Mesenchymal stem cell (in vitro differentiated cells and primary cell): ENCODE data around the gene TMEM33.

ENCODE experiments used
- DNase-seq: peaks from one replicate; pipeline ENCODE4 v3.0.0-alpha.2; 2013
- H2AFZ ChIP-seq: one replicate; pipeline ENCODE4 v1.6.1; 2013; ENCODE audit warnings: low read depth, mild to moderate bottlenecking, control low read depth, inconsistent platforms, low read length, moderate library complexity
- H2AK5ac ChIP-seq: 2 replicates; pipeline ENCODE4 v1.6.1; 2013; ENCODE audit warnings: low read length, moderate library complexity, mild to moderate bottlenecking, inconsistent platforms; ENCODE audit not compliant: severe bottlenecking
- H2BK120ac ChIP-seq: one replicate; pipeline ENCODE4 v1.6.1; 2013; ENCODE audit warnings: low read depth, mild to moderate bottlenecking, inconsistent platforms, low read length, moderate library complexity
- H2BK12ac ChIP-seq, 2 experiments: one replicate each; pipeline ENCODE4 v1.6.1; 2013; ENCODE audit warnings: inconsistent platforms in 2 of 2, low read length in 2 of 2, mild to moderate bottlenecking in 2 of 2, moderate library complexity in 2 of 2, control low read depth in 1 of 2
- H2BK15ac ChIP-seq: one replicate; pipeline ENCODE4 v1.6.1; 2013; ENCODE audit warnings: mild to moderate bottlenecking, low read depth, inconsistent platforms; ENCODE audit not compliant: poor library complexity, severe bottlenecking
- H2BK5ac ChIP-seq: 2 replicates; pipeline ENCODE4 v1.6.1; 2013; ENCODE audit warnings: low read depth, mild to moderate bottlenecking, low read length, control low read depth, inconsistent platforms; ENCODE audit not compliant: poor library complexity, severe bottlenecking
- H3K14ac ChIP-seq, 2 experiments: one replicate each; pipeline ENCODE4 v1.6.1; 2013; ENCODE audit warnings: inconsistent platforms in 2 of 2, low read length in 2 of 2, control low read depth in 1 of 2, mild to moderate bottlenecking in 1 of 2, moderate library complexity in 1 of 2
- H3K18ac ChIP-seq, 2 experiments: one replicate each; pipeline ENCODE4 v1.6.1; 2013; ENCODE audit warnings: inconsistent platforms in 2 of 2, low read length in 2 of 2, control low read depth in 1 of 2, low read depth in 1 of 2, mild to moderate bottlenecking in 1 of 2
- H3K23ac ChIP-seq, 2 experiments: one replicate each; pipeline ENCODE4 v1.6.1; 2013; ENCODE audit warnings: inconsistent platforms in 2 of 2, low read length in 2 of 2, mild to moderate bottlenecking in 2 of 2, moderate library complexity in 2 of 2, control low read depth in 1 of 2
- H3K27ac ChIP-seq: 2 replicates; pipeline ENCODE4 v1.5.1; 2013; ENCODE audit warnings: mild to moderate bottlenecking, moderate library complexity, low read length, control low read depth, inconsistent platforms; ENCODE audit not compliant: poor library complexity, severe bottlenecking
- H3K27me3 ChIP-seq, 2 experiments: 2 replicates each; pipeline versions ENCODE4 v1.6.1 to v1.7.0; 2013; ENCODE audit warnings: low read length in 2 of 2, mild to moderate bottlenecking in 2 of 2, moderate library complexity in 2 of 2, control low read depth in 1 of 2, inconsistent platforms in 1 of 2; ENCODE audit not compliant: control insufficient read depth in 1 of 2, insufficient read depth in 1 of 2
- H3K36me3 ChIP-seq, 2 experiments: 2 replicates each; pipeline versions ENCODE4 v1.6.1 to v1.7.0; 2013; ENCODE audit warnings: low read length in 2 of 2, control low read depth in 1 of 2, inconsistent platforms in 1 of 2, low read depth in 1 of 2, mild to moderate bottlenecking in 1 of 2; ENCODE audit not compliant: insufficient read depth in 2 of 2, control insufficient read depth in 1 of 2
- H3K4ac ChIP-seq, 2 experiments: one replicate each; pipeline ENCODE4 v1.6.1; 2013; ENCODE audit warnings: inconsistent platforms in 2 of 2, low read length in 2 of 2, mild to moderate bottlenecking in 2 of 2, moderate library complexity in 2 of 2, control low read depth in 1 of 2, low read depth in 1 of 2
- H3K4me1 ChIP-seq: 2 replicates; pipeline ENCODE4 v1.6.1; 2013; ENCODE audit warnings: low read depth, low read length, control low read depth; ENCODE audit not compliant: control insufficient read depth, insufficient read depth
- H3K4me2 ChIP-seq: 2 replicates; pipeline ENCODE4 v1.6.1; 2013; ENCODE audit warnings: low read length, mild to moderate bottlenecking, inconsistent platforms; ENCODE audit not compliant: poor library complexity, severe bottlenecking
- H3K4me3 ChIP-seq, 2 experiments: 2 replicates each; pipeline versions ENCODE4 v1.5.1 to v1.7.0; 2013; ENCODE audit warnings: low read length in 2 of 2, mild to moderate bottlenecking in 2 of 2, control low read depth in 1 of 2, low read depth in 1 of 2; ENCODE audit not compliant: insufficient read depth in 1 of 2
- H3K79me1 ChIP-seq: replicated peaks from 2 replicates; pipeline ENCODE4 v1.6.1; 2013; ENCODE audit warnings: mild to moderate bottlenecking, control low read depth, low read length, inconsistent platforms; ENCODE audit not compliant: poor library complexity, severe bottlenecking
- H3K9ac ChIP-seq: 2 replicates; pipeline ENCODE4 v1.7.0; 2013; ENCODE audit warnings: mild to moderate bottlenecking, low read length, moderate library complexity
- H3K9me3 ChIP-seq: 2 replicates; pipeline ENCODE4 v1.7.0; 2013; ENCODE audit warnings: mild to moderate bottlenecking, low read length; ENCODE audit not compliant: control insufficient read depth
- H4K8ac ChIP-seq: one replicate; pipeline ENCODE4 v1.6.1; 2013; ENCODE audit warnings: inconsistent platforms, mild to moderate bottlenecking, low read length, moderate library complexity
- H4K91ac ChIP-seq: one replicate; pipeline ENCODE4 v1.6.1; 2013; ENCODE audit warnings: mild to moderate bottlenecking, low read length, inconsistent platforms
- WGBS: methylation state at CpG from one replicate; pipeline ENCODE4 v1.1.7; 2013; ENCODE audit warnings: mixed read lengths; 5-methylcytosine and 5-hydroxymethylcytosine counted together

TMEM33 gene

GRCh38 chr4:41887821-41888686, 47.2 kb upstream of the TMEM33 start:
- H3K4me1 ChIP-seq: no peaks in the 10 kb centered on the region
- no peak overlapping the region for H3K4ac ChIP-seq
- no peak overlapping the region for H3K27ac ChIP-seq
- H3K27me3 ChIP-seq: peaks cover 58 to 60% of the 10 kb centered on the region in 2 experiments
- H3K23ac ChIP-seq: no peak overlapping the region
- H3K4me2 ChIP-seq: no peak overlapping the region
- H2BK12ac ChIP-seq: no peak overlapping the region
- H2BK120ac ChIP-seq: no peak overlapping the region
- H2BK15ac ChIP-seq: no peak overlapping the region
- H3K79me1 ChIP-seq: no peaks in the 10 kb centered on the region
- H3K9ac ChIP-seq: no peak overlapping the region
- no peak overlapping the region for H3K4me3 ChIP-seq
- H2AFZ ChIP-seq: no peak overlapping the region
- no peak overlapping the region for H2AK5ac ChIP-seq
- H4K8ac ChIP-seq: no peak overlapping the region
- H3K18ac ChIP-seq: no peak overlapping the region
- WGBS: no CpG with 5 or more reads among the region's 3 CpGs
- no peak overlapping the region for H4K91ac ChIP-seq
- no peaks in the 10 kb centered on the region for H3K36me3 ChIP-seq
- no peak overlapping the region for H2BK5ac ChIP-seq
- no peak overlapping the region for H3K14ac ChIP-seq
- peak; percentile 56 for DNase-seq
- H3K9me3 ChIP-seq: no peaks in the 10 kb centered on the region

GRCh38 chr4:41888687-41889074, 46.5 kb upstream of the TMEM33 start:
- H3K4me3 ChIP-seq: no peak overlapping the region
- H3K14ac ChIP-seq: no peak overlapping the region

GRCh38 chr4:41889317-41889716, 45.9 kb upstream of the TMEM33 start:
- H2AK5ac ChIP-seq: no peak overlapping the region
- no peaks in the 10 kb centered on the region for H3K4me1 ChIP-seq
- no peak overlapping the region for H2BK5ac ChIP-seq
- no peaks in the 10 kb centered on the region for H3K9me3 ChIP-seq
- H2AFZ ChIP-seq: no peak overlapping the region
- H3K27me3 ChIP-seq: peaks cover 49 to 52% of the 10 kb centered on the region in 2 experiments
- no peak overlapping the region for H3K9ac ChIP-seq
- no peak overlapping the region for H3K4me3 ChIP-seq
- no peak overlapping the region for H3K27ac ChIP-seq
- H4K91ac ChIP-seq: no peak overlapping the region
- no peak for DNase-seq
- H3K14ac ChIP-seq: no peak overlapping the region
- H3K79me1 ChIP-seq: no peaks in the 10 kb centered on the region
- H3K18ac ChIP-seq: no peak overlapping the region
- H3K23ac ChIP-seq: no peak overlapping the region
- H2BK15ac ChIP-seq: no peak overlapping the region
- H3K36me3 ChIP-seq: no peaks in the 10 kb centered on the region
- no peak overlapping the region for H4K8ac ChIP-seq
- no CpG with 5 or more reads among the region's 1 CpG for WGBS
- H3K4me2 ChIP-seq: no peak overlapping the region
- H3K4ac ChIP-seq: no peak overlapping the region
- H2BK120ac ChIP-seq: no peak overlapping the region
- H2BK12ac ChIP-seq: no peak overlapping the region

More at GRCh38 chr4:41888687-41889074, 46.5 kb upstream of the TMEM33 start:
- no peaks in the 10 kb centered on the region for H3K9me3 ChIP-seq
- WGBS: 71% methylated on average over 1 of the region's 1 CpG
- H3K79me1 ChIP-seq: no peaks in the 10 kb centered on the region
- no peak overlapping the region for H4K91ac ChIP-seq
- H2BK5ac ChIP-seq: no peak overlapping the region
- no peak overlapping the region for H3K18ac ChIP-seq
- H3K4me1 ChIP-seq: no peaks in the 10 kb centered on the region
- no peak overlapping the region for H2AFZ ChIP-seq
- no peak overlapping the region for H3K9ac ChIP-seq
- H3K23ac ChIP-seq: no peak overlapping the region
- H3K4ac ChIP-seq: no peak overlapping the region
- H4K8ac ChIP-seq: no peak overlapping the region
- no peak overlapping the region for H2BK15ac ChIP-seq
- no peak overlapping the region for H3K27ac ChIP-seq
- H3K27me3 ChIP-seq: peaks cover 52 to 56% of the 10 kb centered on the region in 2 experiments
- H2BK120ac ChIP-seq: no peak overlapping the region
- no peak for DNase-seq
- no peaks in the 10 kb centered on the region for H3K36me3 ChIP-seq
- H2BK12ac ChIP-seq: no peak overlapping the region
- no peak overlapping the region for H3K4me2 ChIP-seq
- no peak overlapping the region for H2AK5ac ChIP-seq

- Histone ChIP-seq H2AK5ac (no peak overlapping the region), H3K9me3 (no peaks in the 10 kb centered on the region), H3K27me3 (peaks cover 45 to 48% of the 10 kb centered on the region in 2 experiments), H4K91ac (no peak overlapping the region), H2BK120ac (no peak overlapping the region), H3K4me1 (no peaks in the 10 kb centered on the region), H3K14ac (no peak overlapping the region), H2BK15ac (no peak overlapping the region), H3K36me3 (no peaks in the 10 kb centered on the region), H2BK5ac (no peak overlapping the region), H3K4me3 (no peak overlapping the region), H4K8ac (no peak overlapping the region), H3K18ac (no peak overlapping the region), H2AFZ (no peak overlapping the region), H3K4ac (no peak overlapping the region), H3K79me1 (no peaks in the 10 kb centered on the region), H2BK12ac (no peak overlapping the region), H3K23ac (no peak overlapping the region), H3K9ac (no peak overlapping the region), H3K4me2 (no peak overlapping the region), H3K27ac (no peak overlapping the region)
- WGBS: 68% methylated on average over 2 of the region's 2 CpGs
- no peak for DNase-seq
Measured at GRCh38 chr4:41890085-41890484, 45.1 kb upstream of the TMEM33 start.
